ENCODE results near the gene ISOC1. TPM values are rescaled to one million over a fixed set of nuclear protein-coding genes. Genes with fewer than 3 reads are reported as not detected.

ISOC1 gene
- polyA plus RNA-seq, 1 donor from 2014 or later = 34.0 TPM

DNA sequence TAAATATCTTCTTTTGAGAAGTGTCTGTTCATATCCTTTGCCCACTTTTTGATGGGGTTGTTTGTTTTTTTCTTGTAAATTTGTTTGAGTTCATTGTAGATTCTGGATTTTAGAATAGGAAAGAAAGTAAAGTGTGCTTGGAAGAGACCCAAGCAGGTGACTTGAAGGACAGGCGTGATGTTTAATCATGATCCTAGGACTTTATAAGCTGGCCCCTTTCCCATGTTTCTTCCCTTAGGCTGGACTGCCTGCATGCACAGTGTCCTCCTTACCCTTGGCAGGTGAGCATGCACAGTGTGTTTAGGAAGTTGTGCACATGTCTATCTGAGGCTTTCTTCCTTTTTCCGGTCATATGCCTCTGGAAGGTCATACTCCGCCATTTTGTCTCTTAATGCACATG lies 61.3 kb downstream of the ISOC1 start:
- no peak overlapping the region for H3K4me3 ChIP-seq (ENCODE audit: low read length)
- H3K4me2 ChIP-seq (ENCODE audit: low read length) = no peak overlapping the region
- no peaks in the 10 kb centered on the region for H3K36me3 ChIP-seq (ENCODE audit: insufficient read depth, low read length)
- no peaks in the 10 kb centered on the region for H3K9me2 ChIP-seq (ENCODE audit: insufficient read depth, low read length)
- H3K9me3 ChIP-seq (ENCODE audit: low read length) = no peaks in the 10 kb centered on the region
- no peaks in the 10 kb centered on the region for H3K79me2 ChIP-seq (replicated peaks; ENCODE audit: insufficient read depth, low read length)
- H3K27ac ChIP-seq (ENCODE audit: low read length) = no peak overlapping the region
- H3K9ac ChIP-seq (ENCODE audit: low read length) = no peak overlapping the region
- H3K27me3 ChIP-seq (ENCODE audit: insufficient read depth, low read depth, low read length) = no peaks in the 10 kb centered on the region
- no peaks in the 10 kb centered on the region for H4K20me1 ChIP-seq (ENCODE audit: insufficient read depth)
- no peak for TF ChIP-seq EZH2 (IDR thresholded peaks at IDR 0.05; ENCODE audit: borderline replicate concordance, insufficient read depth, low read length, poor library complexity, severe bottlenecking)
- no peak for TF ChIP-seq MXI1 (conservative IDR thresholded peaks at IDR 0.05; ENCODE audit: poor library complexity, severe bottlenecking)
- TF ChIP-seq EP300 (conservative IDR thresholded peaks at IDR 0.05; ENCODE audit: poor library complexity, severe bottlenecking) = no peak
- no peak for TF ChIP-seq POLR2AphosphoS5 (IDR thresholded peaks at IDR 0.05)
- no peak for TF ChIP-seq TAF1 (IDR thresholded peaks at IDR 0.05; ENCODE audit: low read depth)
- no peak for TF ChIP-seq RAD21 (conservative IDR thresholded peaks at IDR 0.05)
- TF ChIP-seq, protein P1, sequence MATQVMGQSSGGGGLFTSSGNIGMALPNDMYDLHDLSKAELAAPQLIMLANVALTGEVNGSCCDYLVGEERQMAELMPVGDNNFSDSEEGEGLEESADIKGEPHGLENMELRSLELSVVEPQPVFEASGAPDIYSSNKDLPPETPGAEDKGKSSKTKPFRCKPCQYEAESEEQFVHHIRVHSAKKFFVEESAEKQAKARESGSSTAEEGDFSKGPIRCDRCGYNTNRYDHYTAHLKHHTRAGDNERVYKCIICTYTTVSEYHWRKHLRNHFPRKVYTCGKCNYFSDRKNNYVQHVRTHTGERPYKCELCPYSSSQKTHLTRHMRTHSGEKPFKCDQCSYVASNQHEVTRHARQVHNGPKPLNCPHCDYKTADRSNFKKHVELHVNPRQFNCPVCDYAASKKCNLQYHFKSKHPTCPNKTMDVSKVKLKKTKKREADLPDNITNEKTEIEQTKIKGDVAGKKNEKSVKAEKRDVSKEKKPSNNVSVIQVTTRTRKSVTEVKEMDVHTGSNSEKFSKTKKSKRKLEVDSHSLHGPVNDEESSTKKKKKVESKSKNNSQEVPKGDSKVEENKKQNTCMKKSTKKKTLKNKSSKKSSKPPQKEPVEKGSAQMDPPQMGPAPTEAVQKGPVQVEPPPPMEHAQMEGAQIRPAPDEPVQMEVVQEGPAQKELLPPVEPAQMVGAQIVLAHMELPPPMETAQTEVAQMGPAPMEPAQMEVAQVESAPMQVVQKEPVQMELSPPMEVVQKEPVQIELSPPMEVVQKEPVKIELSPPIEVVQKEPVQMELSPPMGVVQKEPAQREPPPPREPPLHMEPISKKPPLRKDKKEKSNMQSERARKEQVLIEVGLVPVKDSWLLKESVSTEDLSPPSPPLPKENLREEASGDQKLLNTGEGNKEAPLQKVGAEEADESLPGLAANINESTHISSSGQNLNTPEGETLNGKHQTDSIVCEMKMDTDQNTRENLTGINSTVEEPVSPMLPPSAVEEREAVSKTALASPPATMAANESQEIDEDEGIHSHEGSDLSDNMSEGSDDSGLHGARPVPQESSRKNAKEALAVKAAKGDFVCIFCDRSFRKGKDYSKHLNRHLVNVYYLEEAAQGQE (IDR thresholded peaks at IDR 0.05; ENCODE audit: borderline replicate concordance) = no peak
- TF ChIP-seq, protein P2, sequence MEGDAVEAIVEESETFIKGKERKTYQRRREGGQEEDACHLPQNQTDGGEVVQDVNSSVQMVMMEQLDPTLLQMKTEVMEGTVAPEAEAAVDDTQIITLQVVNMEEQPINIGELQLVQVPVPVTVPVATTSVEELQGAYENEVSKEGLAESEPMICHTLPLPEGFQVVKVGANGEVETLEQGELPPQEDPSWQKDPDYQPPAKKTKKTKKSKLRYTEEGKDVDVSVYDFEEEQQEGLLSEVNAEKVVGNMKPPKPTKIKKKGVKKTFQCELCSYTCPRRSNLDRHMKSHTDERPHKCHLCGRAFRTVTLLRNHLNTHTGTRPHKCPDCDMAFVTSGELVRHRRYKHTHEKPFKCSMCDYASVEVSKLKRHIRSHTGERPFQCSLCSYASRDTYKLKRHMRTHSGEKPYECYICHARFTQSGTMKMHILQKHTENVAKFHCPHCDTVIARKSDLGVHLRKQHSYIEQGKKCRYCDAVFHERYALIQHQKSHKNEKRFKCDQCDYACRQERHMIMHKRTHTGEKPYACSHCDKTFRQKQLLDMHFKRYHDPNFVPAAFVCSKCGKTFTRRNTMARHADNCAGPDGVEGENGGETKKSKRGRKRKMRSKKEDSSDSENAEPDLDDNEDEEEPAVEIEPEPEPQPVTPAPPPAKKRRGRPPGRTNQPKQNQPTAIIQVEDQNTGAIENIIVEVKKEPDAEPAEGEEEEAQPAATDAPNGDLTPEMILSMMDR (IDR thresholded peaks at IDR 0.05; ENCODE audit: poor library complexity, severe bottlenecking) = no peak
- no peak overlapping the region for H2AFZ ChIP-seq (ENCODE audit: low read depth, low read length)
- H3F3A ChIP-seq (ENCODE audit: insufficient read depth, low read length, poor library complexity, severe bottlenecking) = no peaks in the 10 kb centered on the region

DNA sequence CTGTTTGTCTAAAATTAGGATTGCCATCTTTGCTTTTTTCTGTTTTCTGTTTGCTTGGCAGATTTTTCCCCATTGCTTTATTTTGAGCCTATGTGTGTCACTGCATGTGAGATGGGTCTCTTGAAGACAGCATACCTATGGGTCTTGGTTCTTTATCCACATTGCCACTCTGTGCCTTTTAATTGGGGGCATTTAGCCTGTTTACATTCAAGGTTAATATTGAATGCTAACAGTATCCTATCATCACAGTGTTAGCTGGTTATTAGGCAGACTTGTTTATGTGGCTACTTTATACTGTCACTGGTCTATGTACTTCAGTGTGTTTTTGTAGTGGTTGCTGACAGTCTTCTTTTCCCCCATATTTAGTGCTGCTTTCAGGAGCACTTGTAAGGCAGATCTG lies 67.3 kb downstream of the ISOC1 start:
- TF ChIP-seq POLR2AphosphoS5 (IDR thresholded peaks at IDR 0.05) (no peak), RAD21 (conservative IDR thresholded peaks at IDR 0.05) (no peak), EP300 (conservative IDR thresholded peaks at IDR 0.05; ENCODE audit: poor library complexity, severe bottlenecking) (no peak), TAF1 (IDR thresholded peaks at IDR 0.05; ENCODE audit: low read depth) (no peak), SMC3 (conservative IDR thresholded peaks at IDR 0.05; ENCODE audit: poor library complexity) (no peak), EZH2 (IDR thresholded peaks at IDR 0.05; ENCODE audit: borderline replicate concordance, insufficient read depth, low read length, poor library complexity, severe bottlenecking) (no peak), MXI1 (conservative IDR thresholded peaks at IDR 0.05; ENCODE audit: poor library complexity, severe bottlenecking) (no peak)
- TF ChIP-seq, protein P1 (IDR thresholded peaks at IDR 0.05; ENCODE audit: borderline replicate concordance) = no peak
- TF ChIP-seq, protein P2 (IDR thresholded peaks at IDR 0.05; ENCODE audit: poor library complexity, severe bottlenecking) = no peak
- Histone ChIP-seq H3K9me3 (ENCODE audit: low read length) (no peaks in the 10 kb centered on the region), H2AFZ (ENCODE audit: low read depth, low read length) (no peak overlapping the region), H3K27ac (ENCODE audit: low read length) (no peak overlapping the region), H3K36me3 (ENCODE audit: insufficient read depth, low read length) (no peaks in the 10 kb centered on the region), H3K79me2 (replicated peaks; ENCODE audit: insufficient read depth, low read length) (no peaks in the 10 kb centered on the region), H3K27me3 (ENCODE audit: insufficient read depth, low read depth, low read length) (no peaks in the 10 kb centered on the region), H3K4me3 (ENCODE audit: low read length) (no peak overlapping the region), H3K4me2 (ENCODE audit: low read length) (no peak overlapping the region), H4K20me1 (ENCODE audit: insufficient read depth) (no peaks in the 10 kb centered on the region), H3F3A (ENCODE audit: insufficient read depth, low read length, poor library complexity, severe bottlenecking) (no peaks in the 10 kb centered on the region), H3K9me2 (ENCODE audit: insufficient read depth, low read length) (no peaks in the 10 kb centered on the region), H3K9ac (ENCODE audit: low read length) (no peak overlapping the region)

Data from neural cell (in vitro differentiated cells).